Parathyroid adenoma (tissue), 2 donors: ENCODE data around the gene USHBP1.

ENCODE experiments used
- H2AFZ ChIP-seq: fragments of 300-600 bp; sonication (generic); one replicate; pipeline ENCODE4 v1.7.0; 2017; ENCODE audit warnings: antibody characterized with exemption, mild to moderate bottlenecking
- H3K27ac ChIP-seq: fragments of 300-600 bp; sonication (generic); one replicate; pipeline ENCODE4 v1.7.0; 2017
- H3K27me3 ChIP-seq: fragments of 300-600 bp; sonication (generic); one replicate; pipeline ENCODE4 v1.7.0; 2017; ENCODE audit warnings: low read length; ENCODE audit not compliant: control insufficient read depth, insufficient read depth
- H3K36me3 ChIP-seq: fragments of 300-600 bp; sonication (generic); one replicate; pipeline ENCODE4 v1.7.0; 2017; ENCODE audit warnings: low read length; ENCODE audit not compliant: control insufficient read depth, insufficient read depth
- H3K4me1 ChIP-seq: fragments of 300-600 bp; sonication (generic); one replicate; pipeline ENCODE4 v1.7.0; 2017; ENCODE audit warnings: control low read depth
- H3K4me2 ChIP-seq: fragments of 300-600 bp; sonication (generic); one replicate; pipeline ENCODE4 v1.7.0; 2017; ENCODE audit warnings: low read length
- H3K4me3 ChIP-seq: fragments of 300-600 bp; sonication (generic); one replicate; pipeline ENCODE4 v1.7.0; 2017; ENCODE audit warnings: low read depth, low read length
- H3K79me2 ChIP-seq: fragments of 300-600 bp; sonication (generic); one replicate; pipeline ENCODE4 v1.7.0; 2017; ENCODE audit warnings: control low read depth
- H3K9ac ChIP-seq: fragments of 300-600 bp; sonication (generic); one replicate; pipeline ENCODE4 v1.7.0; 2017; ENCODE audit warnings: mild to moderate bottlenecking
- H3K9me3 ChIP-seq: fragments of 300-600 bp; sonication (generic); one replicate; pipeline ENCODE4 v1.7.0; 2017; ENCODE audit warnings: low read length; ENCODE audit not compliant: control insufficient read depth
- TF ChIP-seq, protein P1 (sequence below): fragments of 300-600 bp; sonication (generic); IDR thresholded peaks from one replicate; pipeline ENCODE4 v1.7.0; 2017; ENCODE audit warnings: antibody characterized with exemption, mild to moderate bottlenecking
- donor health status: primary hyperparathyroidism.

The USHBP1 gene

DNA sequence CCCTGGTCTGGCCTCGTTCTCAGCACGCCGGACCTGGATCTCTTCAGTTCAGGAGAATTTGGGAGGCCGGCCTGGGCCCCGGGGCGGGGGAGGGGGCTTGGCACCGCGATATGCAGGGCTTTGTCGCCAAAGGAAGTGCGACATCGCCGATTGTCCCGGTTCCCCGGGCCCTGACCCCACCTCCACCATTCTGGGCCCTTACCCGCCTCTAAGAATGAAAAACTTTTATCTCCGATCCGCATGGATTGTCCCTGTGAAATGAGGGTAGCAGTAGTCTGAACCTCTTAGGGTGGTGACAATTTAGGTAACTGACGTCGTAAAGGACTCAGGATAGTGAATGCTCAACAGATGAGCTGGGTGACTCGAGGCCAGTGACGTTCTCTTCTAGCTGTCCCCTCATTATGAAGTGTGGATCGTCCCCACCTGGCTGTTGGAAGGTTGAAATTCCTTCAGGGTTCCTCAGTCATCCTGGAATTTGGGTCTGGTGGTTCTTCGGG is 45.5 kb upstream of the USHBP1 start:
- Histone ChIP-seq H3K27me3 (no peaks in the 10 kb centered on the region), H2AFZ (peak overlapping the region; percentile 46), H3K4me2 (peak overlapping the region; percentile 94), H3K9me3 (no peaks in the 10 kb centered on the region), H3K9ac (peak overlapping the region; percentile 77), H3K4me1 (peaks cover 3% of the 10 kb centered on the region), H3K36me3 (no peaks in the 10 kb centered on the region), H3K79me2 (peaks cover 20% of the 10 kb centered on the region), H3K4me3 (peak overlapping the region; percentile 93), H3K27ac (peak overlapping the region; percentile 72)
- TF ChIP-seq, protein P1, sequence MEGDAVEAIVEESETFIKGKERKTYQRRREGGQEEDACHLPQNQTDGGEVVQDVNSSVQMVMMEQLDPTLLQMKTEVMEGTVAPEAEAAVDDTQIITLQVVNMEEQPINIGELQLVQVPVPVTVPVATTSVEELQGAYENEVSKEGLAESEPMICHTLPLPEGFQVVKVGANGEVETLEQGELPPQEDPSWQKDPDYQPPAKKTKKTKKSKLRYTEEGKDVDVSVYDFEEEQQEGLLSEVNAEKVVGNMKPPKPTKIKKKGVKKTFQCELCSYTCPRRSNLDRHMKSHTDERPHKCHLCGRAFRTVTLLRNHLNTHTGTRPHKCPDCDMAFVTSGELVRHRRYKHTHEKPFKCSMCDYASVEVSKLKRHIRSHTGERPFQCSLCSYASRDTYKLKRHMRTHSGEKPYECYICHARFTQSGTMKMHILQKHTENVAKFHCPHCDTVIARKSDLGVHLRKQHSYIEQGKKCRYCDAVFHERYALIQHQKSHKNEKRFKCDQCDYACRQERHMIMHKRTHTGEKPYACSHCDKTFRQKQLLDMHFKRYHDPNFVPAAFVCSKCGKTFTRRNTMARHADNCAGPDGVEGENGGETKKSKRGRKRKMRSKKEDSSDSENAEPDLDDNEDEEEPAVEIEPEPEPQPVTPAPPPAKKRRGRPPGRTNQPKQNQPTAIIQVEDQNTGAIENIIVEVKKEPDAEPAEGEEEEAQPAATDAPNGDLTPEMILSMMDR, result no peak

GRCh38 chr19:17309198-17309964 is 44.8 kb upstream of the USHBP1 start, which contains the start of gene DDA1:
DDA1 (plus strand) TSS chr19:17309563; CDS start chr19:17309655, 92 bp downstream.
- H3K4me3 ChIP-seq, result peak within 1 kb of the TSS; percentile 93
- H3K27ac ChIP-seq, result peak within 1 kb of the TSS; percentile 72
- TF ChIP-seq, protein P1, result no peak
- H3K4me2 ChIP-seq, result peak within 1 kb of the TSS; percentile 94
- H3K27me3 ChIP-seq, result no peaks in the 10 kb centered on the region
- H3K79me2 ChIP-seq, result peaks cover 20% of the 10 kb centered on the region
- H2AFZ ChIP-seq, result peak within 1 kb of the TSS; percentile 46
- peaks cover 9% of the 10 kb centered on the region for H3K4me1 ChIP-seq
- no peaks in the 10 kb centered on the region for H3K36me3 ChIP-seq
- H3K9ac ChIP-seq, result peak within 1 kb of the TSS; percentile 77
- H3K9me3 ChIP-seq, result no peaks in the 10 kb centered on the region

DNA sequence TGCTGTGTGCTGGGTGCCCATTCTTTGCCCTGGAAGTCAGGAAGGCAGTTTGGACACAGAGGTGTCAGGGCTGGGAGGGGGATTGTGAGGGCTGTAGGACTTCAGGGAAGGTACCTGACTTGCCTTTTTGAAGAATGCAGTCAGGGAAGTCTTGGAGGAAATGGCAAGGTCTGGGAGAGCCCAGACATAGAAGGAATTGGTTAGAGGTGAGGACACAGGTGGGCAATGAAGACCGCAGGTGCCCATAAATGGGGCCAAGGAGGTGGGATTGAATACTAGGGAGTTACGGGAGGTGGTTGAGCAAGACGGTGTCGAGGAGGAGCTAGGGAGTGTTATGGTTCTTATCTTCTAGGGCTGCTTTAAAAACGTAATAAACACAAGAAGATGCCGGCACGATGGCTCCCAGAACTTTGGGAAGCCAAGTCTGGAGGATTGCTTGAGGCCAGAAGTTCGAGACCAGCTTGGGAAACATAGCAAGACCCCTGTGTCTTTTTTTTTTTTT is 43.4 kb upstream of the USHBP1 start:
- H2AFZ ChIP-seq, result no peak overlapping the region
- no peak overlapping the region for H3K4me3 ChIP-seq
- H3K4me1 ChIP-seq, result peaks cover 16% of the 10 kb centered on the region
- no peak overlapping the region for H3K27ac ChIP-seq
- no peak overlapping the region for H3K9ac ChIP-seq
- TF ChIP-seq, protein P1, result no peak
- H3K4me2 ChIP-seq, result no peak overlapping the region
- no peaks in the 10 kb centered on the region for H3K27me3 ChIP-seq
- no peaks in the 10 kb centered on the region for H3K36me3 ChIP-seq
- peaks cover 20% of the 10 kb centered on the region for H3K79me2 ChIP-seq
- no peaks in the 10 kb centered on the region for H3K9me3 ChIP-seq

DNA sequence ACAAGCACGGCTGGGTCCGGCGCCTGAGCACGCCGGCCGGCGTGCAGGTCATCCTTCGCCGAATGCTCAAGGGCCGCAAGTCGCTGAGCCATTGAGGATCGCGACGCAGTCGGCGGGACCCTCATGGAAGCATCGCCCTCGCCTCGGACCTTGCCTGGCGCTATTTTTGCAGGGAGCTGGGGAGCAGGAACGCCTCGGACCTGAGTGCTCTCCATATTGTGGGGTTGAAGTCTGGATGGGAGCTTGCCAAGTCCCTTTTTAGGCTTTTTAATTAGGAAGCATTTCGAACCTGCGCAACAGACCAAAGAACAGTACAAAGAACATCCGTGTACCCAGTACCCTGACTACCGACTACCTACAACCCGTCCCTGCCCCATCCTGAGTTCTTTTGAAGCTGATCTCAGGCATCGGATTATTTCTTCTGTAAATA is 41.8 kb upstream of the USHBP1 start:
- H3K27ac ChIP-seq, result peak overlapping the region; percentile 90
- H3K4me2 ChIP-seq, result peak overlapping the region; percentile 58
- no peaks in the 10 kb centered on the region for H3K9me3 ChIP-seq
- peaks cover 25% of the 10 kb centered on the region for H3K79me2 ChIP-seq
- peak overlapping the region; percentile 89 for H3K4me3 ChIP-seq
- TF ChIP-seq, protein P1, result no peak
- no peak overlapping the region for H3K9ac ChIP-seq
- H2AFZ ChIP-seq, result peak overlapping the region; percentile 83
- H3K4me1 ChIP-seq, result peaks cover 21% of the 10 kb centered on the region
- no peaks in the 10 kb centered on the region for H3K27me3 ChIP-seq
- no peaks in the 10 kb centered on the region for H3K36me3 ChIP-seq
